GM12873 (cell line): ENCODE data around the gene LCMT1.
A peak's percentile ranks its signal among the peaks of the same experiment; 100 is the strongest.

Experiments used
- CTCF ChIP-seq: IDR thresholded peaks from 2 replicates; pipeline ENCODE4 v1.5.1; 2012; ENCODE audit warnings: low read depth, mild to moderate bottlenecking, moderate library complexity, low read length, control low read depth; ENCODE audit not compliant: insufficient read depth; ENCODE audit errors: missing control alignments

The LCMT1 gene

GRCh38 chr16:25111403-25112166, at the start of gene LCMT1:
LCMT1 (plus strand) TSS chr16:25111742; CDS start chr16:25111884, 142 bp downstream.
- TF ChIP-seq CTCF: no peak

GRCh38 chr16:25063102-25063501, 48.4 kb upstream of the LCMT1 start:
- TF ChIP-seq CTCF: no peak

GRCh38 chr16:25063865-25064264, 47.7 kb upstream of the LCMT1 start:
- TF ChIP-seq CTCF: no peak

GRCh38 chr16:25064937-25065336, 46.6 kb upstream of the LCMT1 start:
- TF ChIP-seq CTCF: no peak

- TF ChIP-seq CTCF: peak; percentile 52
These were observed 45.6 kb upstream of the LCMT1 start for GRCh38 chr16:25065899-25066298.

GRCh38 chr16:25066426-25066746, 45.2 kb upstream of the LCMT1 start:
- TF ChIP-seq CTCF: no peak

- TF ChIP-seq CTCF: no peak
These were observed 44.6 kb upstream of the LCMT1 start for GRCh38 chr16:25066747-25067631.
